ENCODE results near the gene CERS6.

DNA sequence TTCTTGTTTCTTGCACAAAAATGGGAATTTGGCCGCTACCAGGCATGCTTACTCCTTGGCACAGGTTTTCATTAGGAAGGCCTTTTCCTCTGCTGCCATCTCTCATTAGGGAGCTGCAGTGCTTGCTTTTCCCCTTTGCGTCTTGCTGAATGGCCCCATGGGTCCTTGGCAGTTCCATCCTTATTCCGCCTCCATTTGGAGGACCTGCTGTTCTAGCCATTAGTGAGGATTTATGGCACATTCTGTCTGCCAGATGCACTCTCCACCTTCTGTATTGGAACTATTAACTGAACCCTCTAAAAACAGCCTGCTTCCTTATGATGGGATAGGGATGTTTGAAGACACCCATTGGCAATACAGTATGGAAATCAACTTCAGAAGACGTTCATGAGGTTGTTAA, 242.9 kb downstream of the CERS6 start:
- TF ChIP-seq CTCF (tag by site-specific recombination; IDR thresholded peaks at IDR 0.05) (no peak), ZNF239 (tag by site-specific recombination; IDR thresholded peaks at IDR 0.05) (no peak), ZNF704 (tag by site-specific recombination; IDR thresholded peaks at IDR 0.05) (no peak), PRDM10 (tag by site-specific recombination; IDR thresholded peaks at IDR 0.05) (no peak), ZNF274 (IDR thresholded peaks at IDR 0.05; ENCODE audit: low read length) (no peak), ZNF274 (tag by site-specific recombination; IDR thresholded peaks at IDR 0.05; ENCODE audit: borderline replicate concordance) (no peak), ATF2 (tag by site-specific recombination; IDR thresholded peaks at IDR 0.05; ENCODE audit: low read depth) (no peak)
